Measurements from ENCODE around the gene NIPBL.
"Not testable (repeated sequence)": the region's sequence is repeated elsewhere in the genome, so short reads cannot be mapped to it uniquely, and the experiment has no call there.

NIPBL gene

DNA sequence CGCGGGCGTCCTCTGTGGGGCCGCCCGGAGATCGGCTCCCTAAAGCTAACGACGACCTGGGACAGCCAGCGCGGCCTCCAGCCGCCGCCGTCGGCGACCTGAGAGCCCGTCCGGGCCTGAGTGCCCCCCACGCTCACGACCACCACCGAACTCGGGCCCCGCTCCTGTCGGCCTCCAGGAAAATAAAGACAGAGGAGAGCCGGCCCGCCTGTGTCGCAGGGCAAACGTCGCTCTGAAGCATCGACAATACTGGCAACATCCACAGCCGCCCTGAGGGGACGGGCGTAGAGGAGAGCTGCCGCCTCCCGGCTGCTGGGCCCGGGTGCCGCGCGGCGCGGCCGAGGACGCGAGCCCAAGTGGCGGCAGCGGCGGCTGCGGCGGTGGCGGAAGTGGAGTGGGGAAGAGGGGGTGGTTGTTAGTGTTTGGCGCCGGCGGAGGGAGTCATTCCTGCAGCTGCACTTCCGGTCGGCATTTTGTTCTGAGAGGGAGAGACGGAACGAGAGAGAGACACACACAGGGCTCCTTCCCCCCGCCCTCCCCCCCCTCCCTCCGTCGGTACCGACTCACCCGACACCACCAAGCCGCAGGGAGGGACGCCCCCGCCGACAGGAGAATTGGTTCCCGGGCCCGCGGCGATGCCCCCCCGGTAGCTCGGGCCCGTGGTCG is at the start of gene NIPBL:
NIPBL (plus strand) TSS at position 471 of the 666 bp plus-strand sequence. CDS start 76,928 bp downstream, outside the sequence.
- peak; percentile 98 for DNase-seq

DNA sequence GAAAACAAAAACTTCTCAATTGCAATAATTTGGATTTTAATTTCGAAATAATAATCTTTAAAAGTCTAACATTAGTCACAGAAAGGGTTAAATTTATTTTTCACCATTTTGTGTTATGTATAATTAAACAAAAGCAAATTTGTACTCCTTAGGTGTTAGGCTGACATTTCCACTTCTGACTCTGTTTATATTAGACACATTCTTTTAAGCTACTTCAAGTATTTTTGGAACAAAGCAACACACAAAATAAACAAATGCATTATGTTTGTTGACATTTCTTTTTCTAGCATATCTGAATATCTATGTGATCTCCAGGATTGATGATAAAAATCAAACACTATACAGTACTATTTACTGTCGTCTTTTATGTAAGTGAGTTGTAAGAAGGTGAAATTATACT is 44.3 kb upstream of the NIPBL start:
- DNase-seq = no peak

- DNase-seq = no peak
Measured at GRCh38 chr5:36836831-36837230, 39.7 kb upstream of the NIPBL start.

GRCh38 chr5:36839489-36840476 is 36.8 kb upstream of the NIPBL start:
- DNase-seq = no peak

GRCh38 chr5:36841677-36842076 is 34.9 kb upstream of the NIPBL start:
- DNase-seq = no peak

- no peak for DNase-seq
Measured at GRCh38 chr5:36842087-36842486, 34.5 kb upstream of the NIPBL start.

- no peak for DNase-seq
Measured at GRCh38 chr5:36844305-36844704, 32.3 kb upstream of the NIPBL start.

DNA sequence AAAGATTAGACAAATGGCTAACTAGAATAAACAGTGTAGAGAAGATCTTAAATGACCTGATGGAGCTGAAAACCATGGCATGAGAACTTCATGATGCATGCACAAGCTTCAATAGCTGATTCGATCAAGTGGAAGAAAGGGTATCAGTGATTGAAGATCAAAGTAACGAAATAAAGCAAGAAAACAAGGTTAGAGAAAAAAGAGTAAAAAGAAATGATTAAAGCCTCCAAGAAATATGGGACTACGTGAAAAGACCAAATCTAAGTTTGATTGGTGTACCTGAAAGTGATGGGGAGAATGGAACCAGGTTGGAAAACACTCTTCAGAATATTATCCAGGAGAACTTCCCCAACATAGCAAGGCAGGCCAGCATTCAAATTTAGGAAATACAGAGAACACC is 28.0 kb upstream of the NIPBL start:
- DNase-seq = not testable (repeated sequence)

- DNase-seq = not testable (repeated sequence)
Measured at GRCh38 chr5:36852903-36853302, 23.7 kb upstream of the NIPBL start.

GRCh38 chr5:36854402-36855140 is 22.0 kb upstream of the NIPBL start:
- DNase-seq = no peak

DNA sequence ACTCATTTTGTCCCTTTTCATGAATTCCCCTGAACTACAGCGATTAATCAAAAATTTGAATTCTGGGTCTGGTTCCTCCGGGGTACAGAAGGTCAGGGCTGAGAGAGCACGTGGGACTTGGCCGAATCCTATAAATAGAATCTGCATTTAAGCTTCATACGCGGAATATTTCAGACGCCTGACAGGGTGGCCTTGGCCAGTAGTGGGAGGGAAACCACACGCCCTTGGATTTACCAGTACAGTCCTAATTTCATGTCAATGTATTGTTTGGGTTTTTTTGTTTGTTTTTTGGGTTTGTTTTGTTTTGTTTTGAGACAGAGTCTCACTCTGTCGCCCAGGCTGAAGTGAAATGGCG is 21.5 kb upstream of the NIPBL start:
- DNase-seq = no peak

DNA sequence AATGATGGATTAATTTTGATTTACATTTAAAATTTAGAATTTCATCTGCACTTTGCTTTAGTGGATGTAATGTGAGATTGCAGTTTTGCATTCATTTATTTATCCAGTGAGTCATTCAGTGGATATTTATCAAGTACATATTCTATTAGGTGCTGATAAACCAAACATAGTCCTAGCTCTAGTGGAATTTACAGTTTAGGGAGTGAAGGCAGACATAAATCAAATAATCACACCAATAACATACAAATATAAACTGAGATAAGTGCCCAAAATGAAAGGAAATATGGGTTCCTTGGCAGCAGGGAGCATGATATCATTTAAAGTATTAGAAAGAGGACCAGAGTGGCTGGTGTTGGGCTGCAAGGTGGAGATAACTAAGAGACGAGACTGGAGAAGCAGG is 14.7 kb upstream of the NIPBL start:
- no peak for DNase-seq

DNA sequence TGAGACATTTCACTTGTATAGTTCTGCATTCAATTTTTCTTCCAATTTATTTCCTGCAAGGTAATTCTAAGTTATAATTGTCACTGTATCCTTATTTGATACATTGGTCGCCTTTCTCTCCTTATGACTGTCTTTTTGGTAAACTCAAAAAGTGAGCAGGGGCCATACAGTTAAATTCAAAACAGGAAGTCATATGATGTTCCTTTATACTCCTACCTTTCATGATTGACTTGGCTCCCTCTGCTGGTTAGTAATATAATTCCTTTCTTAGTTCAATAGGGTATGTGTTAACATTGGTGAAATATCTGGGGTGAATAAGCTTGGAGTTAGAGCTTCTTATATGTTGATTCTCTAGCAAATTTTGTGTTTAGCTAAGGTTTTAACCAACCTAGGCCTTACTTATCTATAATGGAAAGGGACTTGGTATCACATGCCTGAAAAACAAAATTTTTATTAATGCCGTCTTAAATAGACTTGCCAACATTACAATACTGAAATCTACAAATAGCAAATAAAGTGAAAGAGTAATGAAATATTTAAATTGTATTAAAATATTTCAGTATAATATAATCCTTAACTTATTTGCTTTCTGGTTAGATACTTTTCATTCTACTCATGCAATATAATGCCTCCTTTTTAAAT is 6.0 kb upstream of the NIPBL start:
- peak; percentile 84 for DNase-seq

- peak; percentile 85 for DNase-seq
Measured at GRCh38 chr5:36874465-36874864, 2.1 kb upstream of the NIPBL start.

DNA sequence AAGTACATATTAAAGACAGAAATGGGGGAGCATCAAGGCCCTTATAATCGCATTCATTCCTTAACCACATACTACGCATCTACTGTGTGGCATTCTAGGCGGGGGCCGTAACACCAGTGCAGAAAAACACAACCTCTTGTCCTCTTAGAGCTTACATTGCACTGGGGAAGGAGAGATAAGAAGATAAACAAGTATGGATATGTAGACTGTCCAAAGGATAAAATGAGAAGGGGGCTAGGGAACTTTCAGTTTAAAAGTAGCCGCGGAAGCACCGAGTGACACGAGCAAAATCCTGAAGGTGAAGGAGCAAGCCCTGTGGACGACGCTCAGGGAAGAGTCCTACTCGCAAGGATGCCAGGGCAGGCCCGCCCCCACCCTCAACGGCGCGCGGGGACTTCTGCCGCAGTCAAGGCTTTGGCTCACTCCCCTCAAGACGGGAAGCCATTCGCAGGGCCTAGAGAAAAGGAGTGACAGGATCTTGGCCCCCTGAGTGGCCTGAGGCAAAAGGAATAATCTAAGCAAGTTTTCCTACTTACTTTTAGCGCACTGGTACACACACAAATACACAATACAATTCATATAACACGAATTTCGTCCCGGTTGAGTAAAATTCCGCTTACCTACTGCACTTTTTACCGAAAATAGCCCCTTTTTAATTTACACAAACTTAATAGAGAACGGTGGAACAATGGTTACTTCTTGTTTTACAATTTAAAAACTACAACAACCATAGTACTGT is 1.3 kb upstream of the NIPBL start:
- peak; percentile 83 for DNase-seq

GRCh38 chr5:36875790-36876298 is 725 bp upstream of the NIPBL start:
- DNase-seq = peak; percentile 91

DNA sequence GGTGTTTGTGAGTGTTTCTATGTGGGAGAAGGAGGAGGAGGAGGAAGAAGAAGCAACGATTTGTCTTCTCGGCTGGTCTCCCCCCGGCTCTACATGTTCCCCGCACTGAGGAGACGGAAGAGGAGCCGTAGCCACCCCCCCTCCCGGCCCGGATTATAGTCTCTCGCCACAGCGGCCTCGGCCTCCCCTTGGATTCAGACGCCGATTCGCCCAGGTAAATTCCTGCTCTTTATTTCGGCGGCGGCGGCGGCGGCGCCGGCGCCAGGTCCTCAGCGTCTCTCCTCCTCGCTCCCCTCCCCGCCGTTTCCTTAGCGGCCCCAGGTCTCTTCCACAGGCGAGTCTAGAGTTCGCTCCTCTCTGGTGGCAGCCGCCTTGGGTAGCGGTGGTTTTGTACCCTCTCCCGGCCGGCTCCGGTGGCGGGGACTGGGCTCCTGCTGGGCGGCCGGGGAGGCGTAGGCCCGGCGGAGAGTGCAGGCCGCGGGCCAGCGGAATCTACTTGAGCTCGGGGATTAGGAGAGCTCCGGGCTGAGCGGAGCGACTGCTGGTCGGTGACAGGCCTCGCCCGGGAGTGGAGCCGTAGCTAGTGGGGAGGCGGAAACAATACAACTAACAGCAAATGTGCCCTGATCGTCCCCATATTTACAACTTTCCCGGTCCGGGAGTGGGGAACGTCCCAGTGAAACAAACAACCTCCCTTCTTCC is 547 bp downstream of the NIPBL start:
- peak; percentile 87 for DNase-seq

DNA sequence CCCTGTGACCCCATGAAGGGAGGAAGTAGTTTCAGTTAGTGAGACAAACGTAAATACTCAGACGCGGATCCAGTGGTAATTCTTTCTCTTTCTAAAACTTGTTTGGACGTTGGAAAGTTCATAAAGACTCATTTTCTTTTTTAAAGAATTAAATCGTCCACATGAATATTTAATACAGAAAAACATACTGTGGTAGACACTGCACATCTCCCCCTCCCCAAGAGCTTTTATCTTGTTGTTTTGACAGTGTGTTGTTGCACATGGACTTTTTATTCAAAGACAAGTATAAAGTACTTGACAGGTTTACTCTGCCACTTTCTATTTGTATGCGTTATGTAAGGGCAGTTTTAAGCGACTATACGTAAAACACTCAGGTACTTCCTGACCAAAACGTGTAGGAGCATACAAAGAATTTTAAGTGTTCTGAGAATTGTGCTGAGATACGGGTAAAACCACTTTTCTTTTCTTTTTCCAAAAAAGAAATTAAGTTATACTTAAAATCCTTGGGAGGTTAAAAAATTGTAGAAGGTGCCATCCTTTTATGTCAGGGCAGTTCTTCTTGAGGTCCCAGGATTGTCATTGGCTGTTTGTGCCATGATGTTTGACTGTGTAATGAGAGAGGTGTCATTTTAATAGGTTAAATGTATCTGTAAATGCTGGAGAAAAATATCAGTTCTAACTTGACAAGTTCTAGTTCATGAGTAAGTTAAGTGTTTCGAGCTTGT is 1.3 kb downstream of the NIPBL start:
- peak; percentile 53 for DNase-seq

DNA sequence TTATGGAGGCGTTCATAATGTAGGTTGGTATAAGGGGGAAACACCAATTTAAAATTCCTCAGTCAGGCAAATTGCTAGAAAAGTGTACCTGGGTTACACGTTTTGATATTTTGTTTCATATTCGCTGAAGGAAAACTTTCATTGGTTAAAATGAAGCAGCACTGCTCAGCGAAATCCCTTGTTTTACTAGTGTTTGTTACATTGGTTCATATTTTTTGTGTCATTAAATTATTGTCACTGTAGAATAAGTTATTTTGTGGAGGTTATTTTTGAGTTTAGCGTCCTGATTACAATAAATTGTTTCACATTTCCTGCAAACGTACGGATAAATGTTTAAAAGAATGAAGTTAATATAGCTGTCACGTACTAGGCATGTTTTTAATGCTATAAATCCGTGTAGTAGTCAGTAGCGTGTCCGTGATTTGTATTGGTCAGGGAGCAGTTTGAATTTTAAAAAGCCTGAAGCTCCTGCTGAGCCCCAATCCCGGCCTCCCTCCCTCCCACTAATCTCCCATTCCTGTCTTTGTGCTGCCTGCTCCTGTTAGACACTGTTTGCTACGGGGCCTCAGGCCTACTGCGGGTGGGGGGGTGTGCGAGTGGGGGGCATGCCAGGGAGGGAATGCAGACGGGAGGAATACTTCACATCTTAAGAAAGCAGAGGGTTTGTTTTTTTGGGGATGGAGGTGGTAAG is 2.0 kb downstream of the NIPBL start:
- DNase-seq = peak; percentile 83
